GM19463 (cell line): ENCODE measurements around the gene CEP128.

ENCODE experiments used
- ATAC-seq: cut with Tn5 transposase; IDR thresholded peaks from one replicate; pipeline ENCODE4 v1.9.1; 2021; ENCODE audit warnings: mild to moderate bottlenecking, moderate library complexity; ENCODE audit not compliant: unreplicated experiment

Gene CEP128

GRCh38 chr14:80906336-80906735 is 35.2 kb downstream of the CEP128 start:
- no peak for ATAC-seq

GRCh38 chr14:80902608-80903007 is 38.9 kb downstream of the CEP128 start:
- no peak for ATAC-seq

- no peak for ATAC-seq
Measured at GRCh38 chr14:80901822-80902221, 39.7 kb downstream of the CEP128 start.

GRCh38 chr14:80901260-80901659 is 40.3 kb downstream of the CEP128 start:
- ATAC-seq = no peak

- no peak for ATAC-seq
Measured at GRCh38 chr14:80872645-80873044, 68.9 kb downstream of the CEP128 start.

- ATAC-seq = no peak
Measured at GRCh38 chr14:80868260-80868659, 73.3 kb downstream of the CEP128 start.

- ATAC-seq = no peak
Measured at GRCh38 chr14:80867798-80868197, 73.7 kb downstream of the CEP128 start.

- ATAC-seq = no peak
Measured at GRCh38 chr14:80867091-80867490, 74.4 kb downstream of the CEP128 start.

GRCh38 chr14:80865565-80865964 is 76.0 kb downstream of the CEP128 start:
- ATAC-seq = no peak

GRCh38 chr14:80862983-80863382 is 78.6 kb downstream of the CEP128 start:
- no peak for ATAC-seq

- no peak for ATAC-seq
Measured at GRCh38 chr14:80862541-80862940, 79.0 kb downstream of the CEP128 start.

GRCh38 chr14:80850197-80850814 is 91.2 kb downstream of the CEP128 start:
- peak; percentile 63 for ATAC-seq

GRCh38 chr14:80847070-80847469 is 94.5 kb downstream of the CEP128 start:
- ATAC-seq = no peak

- ATAC-seq = no peak
Measured at GRCh38 chr14:80845856-80846255, 95.7 kb downstream of the CEP128 start.

- no peak for ATAC-seq
Measured at GRCh38 chr14:80844872-80845271, 96.7 kb downstream of the CEP128 start.

GRCh38 chr14:80839743-80840142 is 101.8 kb downstream of the CEP128 start:
- no peak for ATAC-seq

GRCh38 chr14:80809663-80810062 is 131.9 kb downstream of the CEP128 start:
- ATAC-seq = no peak

- ATAC-seq = no peak
Measured at GRCh38 chr14:80805136-80805535, 136.4 kb downstream of the CEP128 start.

GRCh38 chr14:80798878-80799277 is 142.7 kb downstream of the CEP128 start:
- ATAC-seq = no peak

GRCh38 chr14:80798211-80798610 is 143.3 kb downstream of the CEP128 start:
- no peak for ATAC-seq

GRCh38 chr14:80792771-80793170 is 148.8 kb downstream of the CEP128 start:
- ATAC-seq = no peak

GRCh38 chr14:80787876-80788275 is 153.7 kb downstream of the CEP128 start:
- no peak for ATAC-seq

- no peak for ATAC-seq
Measured at GRCh38 chr14:80784820-80785219, 156.7 kb downstream of the CEP128 start.
